Superior temporal gyrus (tissue), 1 donor: ENCODE results near the gene TEAD1.
A peak's percentile ranks its signal among the peaks of the same experiment; 100 is the strongest.

ENCODE experiments used
- DNase-seq: peaks from one replicate; pipeline ENCODE4 v3.0.0-alpha.2; 2016; ENCODE audit errors: extremely low spot score

TEAD1 gene

DNA sequence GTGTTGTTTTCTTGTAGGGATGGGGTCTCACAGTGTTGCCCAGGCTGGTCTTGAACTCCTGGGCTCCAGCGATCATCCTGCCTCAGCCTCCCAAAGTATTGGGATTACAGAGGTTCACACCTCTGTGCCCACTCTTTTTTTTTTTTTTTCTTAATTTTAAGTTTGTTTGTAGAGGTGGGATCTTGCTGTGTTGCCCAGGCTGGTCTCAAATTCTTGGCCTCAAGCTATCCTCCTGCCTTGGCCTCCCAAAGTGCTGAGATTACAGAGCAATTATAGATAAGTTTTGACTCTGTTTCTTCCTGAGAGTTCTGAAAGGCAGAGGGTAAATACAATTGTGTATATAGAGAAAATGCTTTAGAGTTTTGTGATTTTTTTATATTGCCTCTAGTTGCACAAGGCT, 160.4 kb downstream of the TEAD1 start:
- no peak for DNase-seq

DNA sequence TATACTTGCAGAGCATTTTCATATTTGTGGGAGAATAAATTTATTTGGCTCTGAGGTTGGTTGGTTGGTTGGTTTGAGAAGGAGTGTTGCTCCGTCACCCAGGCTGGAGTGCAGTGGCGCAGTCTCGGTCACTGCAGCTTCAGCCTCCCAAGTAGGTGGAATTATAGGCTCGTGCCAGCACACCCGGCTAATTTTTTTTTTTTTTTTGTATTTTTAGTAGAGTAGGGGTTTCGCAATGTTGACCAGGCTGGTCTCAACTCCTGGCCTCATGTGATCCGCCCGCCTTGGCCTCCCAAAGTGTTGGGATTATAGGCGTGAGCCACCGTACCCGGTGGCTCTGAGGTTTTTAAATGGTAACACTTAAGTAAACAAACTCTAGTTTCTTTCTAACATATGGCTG, 161.1 kb downstream of the TEAD1 start:
- no peak for DNase-seq

DNA sequence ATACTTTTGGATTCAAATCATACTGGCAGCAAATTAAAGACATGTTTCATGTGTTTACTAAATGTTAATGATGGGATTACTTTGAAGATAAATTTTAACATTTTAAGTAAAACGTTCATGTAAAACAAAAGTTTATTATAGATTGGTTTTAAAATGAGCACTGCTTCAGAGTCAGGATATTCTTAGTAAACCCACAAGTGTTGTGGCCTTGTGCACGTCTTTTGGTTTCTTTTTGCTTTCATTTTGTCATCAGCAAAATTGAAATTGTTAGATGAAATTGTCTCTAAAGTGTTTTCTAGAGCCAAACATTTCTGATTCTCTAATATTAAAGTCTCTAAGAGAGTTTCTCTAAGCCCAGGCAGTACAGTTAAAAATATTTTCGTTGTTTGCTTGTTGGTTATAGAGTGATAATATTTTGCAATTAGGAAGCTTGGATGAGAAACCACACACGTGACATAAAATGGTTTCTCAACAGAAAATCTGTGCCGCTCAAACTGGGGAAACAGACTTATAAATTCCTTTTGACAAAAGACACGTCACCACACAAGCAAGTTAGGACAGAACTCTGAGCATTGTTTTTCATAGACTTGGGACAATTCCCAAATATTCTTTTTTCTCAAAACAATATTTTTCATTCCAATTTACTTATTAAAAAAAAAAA, 164.4 kb downstream of the TEAD1 start:
- no peak for DNase-seq

DNA sequence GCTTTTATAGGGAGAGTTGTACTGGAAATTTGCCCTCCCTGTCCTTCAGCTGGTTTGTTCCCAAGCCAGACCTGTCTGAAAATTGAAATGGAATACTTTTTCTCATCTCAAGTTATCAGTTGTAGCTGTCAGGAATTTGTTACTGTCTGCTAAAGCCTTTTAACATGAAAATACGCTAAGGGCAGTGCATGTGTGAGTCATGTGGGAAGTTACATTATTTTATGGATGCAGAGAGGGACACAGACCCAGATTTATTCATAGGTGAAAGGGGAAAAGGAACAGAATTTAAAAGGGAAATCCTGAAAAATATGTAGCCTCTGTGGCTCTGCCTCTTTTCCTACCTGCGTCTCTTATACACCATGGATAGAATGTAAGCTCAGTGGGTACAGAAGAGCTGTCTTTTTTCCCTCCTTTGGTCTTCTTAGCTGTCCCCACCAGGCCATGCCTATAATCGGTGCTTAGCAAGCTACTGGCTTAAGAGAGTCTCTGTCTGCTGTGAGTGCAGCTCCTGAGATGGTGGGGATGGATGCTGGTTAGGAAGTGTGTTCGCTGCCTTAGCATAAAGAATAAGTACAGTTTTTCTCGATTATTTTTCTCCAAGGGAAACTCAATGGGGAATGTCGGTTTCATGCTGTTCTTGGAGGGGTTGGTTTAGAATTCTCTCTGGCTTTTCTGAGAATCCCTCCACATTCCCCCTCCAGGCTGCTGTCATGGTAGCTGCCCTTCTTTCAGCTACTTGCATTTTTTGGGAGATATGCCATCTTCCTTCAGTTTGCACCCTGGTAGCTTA, 166.8 kb downstream of the TEAD1 start:
- no peak for DNase-seq

DNA sequence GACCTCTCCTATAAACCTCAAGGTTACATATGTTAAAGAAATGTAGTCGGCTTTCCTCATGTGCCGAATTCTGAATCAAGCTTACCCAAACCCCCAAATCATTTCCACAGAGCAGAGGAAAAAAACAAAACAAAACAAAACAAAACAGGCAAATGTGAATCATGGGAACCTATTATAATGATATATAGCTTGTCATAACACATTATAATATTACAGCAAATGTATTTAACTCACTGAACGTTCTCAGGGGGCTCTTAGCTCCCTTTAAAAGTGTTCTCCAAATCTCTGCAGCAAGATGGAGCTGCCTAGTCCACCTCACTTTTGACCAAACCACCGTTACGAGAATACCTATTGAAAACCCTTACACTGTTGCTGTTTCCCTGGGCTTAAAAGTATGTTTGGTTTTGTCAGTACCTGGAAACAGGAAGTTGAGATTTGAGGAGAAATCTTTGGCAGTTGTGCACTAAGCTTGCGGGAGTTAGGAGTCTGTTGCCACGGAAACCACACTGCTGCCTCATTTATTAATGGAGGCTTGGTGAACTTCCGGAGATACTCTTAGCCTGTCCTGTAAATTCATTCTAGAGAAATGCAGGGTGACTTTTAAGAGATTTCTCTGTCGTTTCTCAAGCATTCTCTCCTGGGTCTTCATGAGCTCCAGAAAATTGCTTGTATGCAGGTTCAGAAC, 167.9 kb downstream of the TEAD1 start:
- no peak for DNase-seq

DNA sequence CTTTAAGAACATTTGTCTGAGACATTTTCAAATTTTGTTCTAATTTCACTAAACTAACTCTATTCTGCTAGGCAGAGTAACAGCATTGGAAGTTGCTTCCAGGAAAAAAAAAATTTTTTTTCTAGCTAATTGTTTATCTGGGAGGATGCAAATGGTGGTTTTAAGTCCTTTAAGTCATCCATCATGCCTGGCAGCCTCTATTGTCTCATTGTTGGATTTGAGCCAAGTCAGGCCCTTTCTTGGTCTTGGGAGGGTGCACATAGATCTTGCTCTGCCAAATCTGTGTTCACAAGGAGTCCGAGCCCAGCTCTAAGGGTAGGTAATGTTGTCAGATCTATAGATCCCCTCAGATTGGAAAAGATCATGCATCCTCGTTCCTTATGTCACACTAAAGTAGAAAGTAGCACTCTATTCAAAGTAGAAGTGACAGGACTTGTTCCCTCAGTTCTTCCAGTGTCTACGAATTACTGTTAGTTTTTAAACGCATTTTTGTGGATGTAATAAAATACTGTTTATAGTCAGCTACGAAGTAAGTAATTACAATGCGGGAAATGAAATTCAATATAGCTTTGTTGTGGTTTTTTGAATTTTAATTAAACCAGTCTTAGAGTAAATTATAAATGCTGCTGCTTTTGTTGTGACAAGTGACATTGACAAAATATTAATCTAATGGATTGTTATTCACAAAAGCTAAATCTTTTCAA, 168.9 kb downstream of the TEAD1 start:
- no peak for DNase-seq

DNA sequence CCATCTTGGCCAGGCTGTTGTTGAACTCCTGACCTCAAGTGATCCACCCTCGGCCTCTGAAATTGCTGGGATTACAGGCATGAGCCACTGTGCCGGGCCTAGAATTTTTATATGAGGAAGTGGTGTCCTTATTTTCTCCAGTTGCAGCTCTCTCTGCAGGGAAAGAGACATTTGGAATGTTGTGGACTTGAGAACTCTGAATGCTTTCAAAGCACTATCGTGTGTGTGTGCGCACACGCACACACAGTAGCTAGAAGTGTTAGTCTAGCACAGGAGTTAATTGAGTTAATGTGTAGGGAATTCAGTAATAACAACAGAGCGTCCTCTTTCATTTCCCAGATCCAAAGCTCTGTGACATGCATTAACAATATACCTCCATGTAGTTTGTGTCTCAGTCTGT, 170.9 kb downstream of the TEAD1 start:
- DNase-seq: no peak

DNA sequence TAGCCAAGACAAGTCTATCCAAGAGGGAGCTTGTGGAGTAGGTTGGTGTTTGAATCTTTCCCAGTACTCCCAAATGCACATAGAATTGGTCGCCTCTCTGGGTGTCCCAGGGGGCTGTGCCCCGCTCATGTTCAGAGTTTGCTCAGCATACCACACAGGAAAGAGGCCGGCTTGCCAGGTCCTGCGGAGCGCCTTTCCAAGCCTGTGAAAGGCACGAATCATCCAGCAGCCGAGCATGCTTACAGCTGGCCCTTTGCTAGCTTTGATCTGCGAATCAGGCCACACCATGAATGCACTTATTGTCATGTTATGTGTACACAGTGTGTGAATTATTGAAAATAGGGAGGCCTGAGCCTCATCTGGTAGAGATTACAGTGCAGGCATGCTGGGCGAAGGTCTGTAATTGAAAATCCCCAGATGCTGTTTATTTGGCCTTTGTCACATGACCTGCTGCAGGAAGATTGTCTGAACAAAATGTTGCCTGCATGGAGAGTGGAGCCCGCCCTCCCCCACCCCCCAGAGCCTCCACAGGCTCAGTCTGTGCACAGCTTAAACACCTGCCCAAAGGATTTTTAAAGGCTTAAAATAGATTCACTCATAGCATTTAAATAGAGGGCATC, 171.6 kb downstream of the TEAD1 start:
- no peak for DNase-seq

DNA sequence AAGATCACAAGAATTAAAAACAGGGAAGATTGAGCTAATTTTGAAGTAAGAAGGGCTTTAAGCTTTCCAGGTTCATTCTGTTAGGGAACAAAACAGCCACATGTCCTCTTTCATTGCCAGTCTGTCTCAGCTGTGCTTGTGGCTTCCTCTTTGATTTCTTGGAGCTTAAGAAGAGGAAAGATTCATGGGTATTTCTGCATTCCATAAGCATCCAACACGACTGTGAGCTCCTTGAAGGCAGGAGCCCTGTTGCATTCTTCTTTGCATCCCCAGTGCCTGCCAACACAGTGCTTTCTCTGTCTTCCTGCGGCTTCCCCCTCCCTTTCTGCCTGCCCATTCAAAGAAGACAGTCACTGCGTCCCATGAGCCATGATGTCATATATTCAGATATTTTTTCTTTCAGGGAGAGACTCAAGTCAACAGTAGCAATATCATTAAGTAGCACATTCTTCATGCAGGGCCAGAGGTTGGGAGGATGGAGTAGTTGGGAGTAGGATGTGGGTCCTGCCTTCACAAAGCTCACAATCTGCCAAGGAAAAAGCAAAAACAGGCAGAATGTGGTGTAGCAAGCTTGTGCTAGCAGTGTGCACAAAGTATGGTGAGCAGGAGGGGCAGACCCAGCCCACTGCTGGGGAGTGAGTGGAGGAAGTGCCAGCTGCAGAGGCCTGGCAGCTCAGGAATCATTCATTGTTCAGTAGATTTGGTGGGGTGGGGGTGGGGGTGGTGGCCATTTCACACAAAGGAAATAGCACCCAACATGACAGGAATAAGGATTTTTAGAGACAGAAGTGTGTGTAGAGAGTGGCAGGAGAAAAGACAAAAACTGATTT, 172.8 kb downstream of the TEAD1 start:
- no peak for DNase-seq

DNA sequence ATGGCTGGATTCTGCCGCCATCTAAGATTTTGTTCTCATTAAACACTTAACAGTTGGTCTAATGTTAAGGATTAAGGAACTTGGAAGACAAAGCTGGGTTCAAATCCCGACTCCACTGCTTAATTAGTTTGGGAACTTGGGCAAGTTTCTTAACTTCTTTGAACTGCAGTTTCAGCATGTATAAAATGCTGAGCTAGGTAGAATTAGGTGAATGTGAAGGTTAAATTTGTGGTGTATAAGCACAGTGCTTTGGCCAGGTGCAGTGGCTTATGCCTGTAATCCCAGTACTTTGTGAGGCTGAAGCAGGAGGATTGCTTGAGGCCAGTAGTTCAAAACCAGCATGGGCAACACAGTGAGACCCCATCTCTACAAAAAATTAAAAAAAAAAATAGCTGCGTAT, 174.2 kb downstream of the TEAD1 start:
- no peak for DNase-seq

DNA sequence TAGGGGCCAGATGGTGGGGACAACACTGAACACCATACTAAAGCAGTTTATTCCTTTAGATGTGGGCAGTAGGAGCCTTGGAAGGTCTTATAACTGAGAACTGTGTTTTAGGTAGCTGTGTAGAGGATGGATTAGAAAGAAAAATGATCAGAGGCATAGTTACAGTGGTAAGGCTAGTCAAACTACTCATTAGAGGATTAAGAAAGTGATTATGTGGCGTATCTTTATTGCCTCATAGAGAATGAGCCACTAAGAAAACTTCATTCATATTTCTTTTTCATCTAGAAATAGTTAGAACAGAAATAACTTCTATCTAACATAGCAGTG, 179.1 kb downstream of the TEAD1 start:
- DNase-seq: no peak

DNA sequence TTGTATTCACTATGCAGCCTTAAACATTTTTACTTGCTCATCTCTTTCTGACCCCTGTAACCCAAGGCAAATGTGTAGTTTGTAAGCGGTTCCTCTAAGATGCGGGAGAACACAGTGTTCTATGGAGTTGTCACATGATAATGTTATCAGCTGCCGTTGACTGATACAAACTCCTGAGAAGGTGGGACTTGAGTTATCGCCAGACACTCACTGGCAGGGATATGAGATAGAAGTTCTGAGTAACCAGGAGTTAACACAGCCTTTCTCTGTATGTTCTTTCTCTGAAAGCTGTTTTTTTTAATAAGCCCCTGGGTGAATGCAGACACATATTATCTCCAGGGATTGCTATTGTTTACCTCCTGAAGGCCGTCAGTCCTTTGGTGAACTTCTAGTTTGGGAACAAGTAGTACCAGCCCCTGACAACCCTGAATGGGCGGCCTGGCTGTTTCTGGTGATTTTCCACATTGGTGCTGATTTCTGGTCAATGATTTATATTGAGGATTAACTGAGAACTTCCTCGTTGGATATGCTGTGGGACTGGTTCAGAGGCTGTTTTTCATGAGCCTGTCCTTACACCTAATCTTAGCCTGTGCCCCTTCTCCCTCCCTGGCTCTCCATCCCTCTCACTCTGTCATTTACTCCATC, 179.6 kb downstream of the TEAD1 start:
- no peak for DNase-seq

DNA sequence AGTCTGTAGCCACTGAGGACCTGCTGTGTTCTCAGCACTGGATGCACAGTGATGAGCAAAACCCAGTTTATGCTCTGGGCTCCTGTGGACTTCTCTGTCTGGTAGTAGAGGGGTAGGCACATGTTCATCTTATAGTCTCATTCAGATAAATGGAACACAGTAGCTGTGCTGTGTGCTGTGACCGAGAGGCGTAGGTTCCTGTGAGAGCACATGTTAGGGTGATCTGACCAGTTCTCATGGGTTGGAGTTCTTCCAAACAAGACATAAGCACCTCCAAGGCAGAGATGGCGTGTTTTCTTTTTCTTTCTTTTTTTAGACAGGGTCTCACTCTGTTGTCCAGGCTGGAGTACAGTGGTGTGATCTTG, 180.1 kb downstream of the TEAD1 start:
- no peak for DNase-seq

DNA sequence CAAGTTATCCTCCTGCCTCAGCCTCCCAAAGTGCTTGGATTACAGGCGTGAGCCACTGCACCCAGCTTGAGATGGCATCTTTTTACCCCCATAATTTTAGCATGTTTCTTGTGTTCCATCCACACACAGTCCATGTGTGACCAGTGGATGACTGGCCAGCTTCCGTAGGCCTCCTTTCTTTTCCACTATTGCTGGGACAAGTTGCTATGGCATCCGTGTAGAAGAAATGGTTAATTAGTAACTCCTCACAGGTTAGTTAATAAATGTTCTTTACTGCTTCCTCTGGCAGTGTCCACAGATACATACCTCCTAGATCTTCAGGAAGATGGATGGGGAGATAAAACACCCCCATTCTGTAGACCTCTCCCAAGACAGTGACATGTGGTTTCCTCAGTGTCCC, 180.6 kb downstream of the TEAD1 start:
- DNase-seq: no peak

DNA sequence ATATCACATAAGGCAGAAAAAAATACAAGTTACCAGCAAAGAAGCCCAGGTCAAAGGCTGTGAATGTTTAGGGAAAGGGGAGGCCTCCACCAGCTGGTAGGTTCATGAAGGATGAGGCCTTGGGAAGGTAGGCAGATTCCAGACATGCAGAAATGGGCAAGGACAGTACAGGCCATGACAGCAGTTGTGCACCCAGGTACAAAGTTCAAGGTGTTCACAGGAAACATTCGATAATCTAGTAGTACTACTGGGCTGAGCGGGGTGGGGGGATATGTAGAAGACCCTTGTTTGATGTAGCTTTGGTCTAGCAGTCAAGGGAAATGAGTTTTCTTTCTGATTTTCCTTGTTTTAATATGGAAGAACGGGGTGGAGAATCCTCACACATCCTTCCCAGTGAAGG, 182.1 kb downstream of the TEAD1 start:
- DNase-seq: no peak

DNA sequence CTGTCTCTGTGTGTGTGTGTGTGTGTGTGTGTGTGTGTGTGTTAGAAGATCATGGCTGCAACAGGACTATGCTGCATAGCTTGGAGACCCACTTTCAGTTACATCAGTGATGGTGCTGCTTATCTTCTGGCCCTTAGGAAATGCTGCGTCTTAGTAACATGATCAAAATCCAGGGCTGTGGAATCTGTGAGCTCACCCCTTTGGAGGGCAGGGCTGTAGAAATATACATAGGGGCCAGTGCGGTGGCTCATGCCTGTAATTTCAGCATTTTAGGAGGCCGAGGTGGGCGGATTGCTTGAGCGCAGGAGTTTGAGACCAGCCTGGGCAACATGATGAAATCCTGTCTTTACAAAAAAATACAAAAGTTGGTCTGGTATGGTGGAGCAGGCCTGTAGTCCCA, 183.4 kb downstream of the TEAD1 start:
- no peak for DNase-seq

DNA sequence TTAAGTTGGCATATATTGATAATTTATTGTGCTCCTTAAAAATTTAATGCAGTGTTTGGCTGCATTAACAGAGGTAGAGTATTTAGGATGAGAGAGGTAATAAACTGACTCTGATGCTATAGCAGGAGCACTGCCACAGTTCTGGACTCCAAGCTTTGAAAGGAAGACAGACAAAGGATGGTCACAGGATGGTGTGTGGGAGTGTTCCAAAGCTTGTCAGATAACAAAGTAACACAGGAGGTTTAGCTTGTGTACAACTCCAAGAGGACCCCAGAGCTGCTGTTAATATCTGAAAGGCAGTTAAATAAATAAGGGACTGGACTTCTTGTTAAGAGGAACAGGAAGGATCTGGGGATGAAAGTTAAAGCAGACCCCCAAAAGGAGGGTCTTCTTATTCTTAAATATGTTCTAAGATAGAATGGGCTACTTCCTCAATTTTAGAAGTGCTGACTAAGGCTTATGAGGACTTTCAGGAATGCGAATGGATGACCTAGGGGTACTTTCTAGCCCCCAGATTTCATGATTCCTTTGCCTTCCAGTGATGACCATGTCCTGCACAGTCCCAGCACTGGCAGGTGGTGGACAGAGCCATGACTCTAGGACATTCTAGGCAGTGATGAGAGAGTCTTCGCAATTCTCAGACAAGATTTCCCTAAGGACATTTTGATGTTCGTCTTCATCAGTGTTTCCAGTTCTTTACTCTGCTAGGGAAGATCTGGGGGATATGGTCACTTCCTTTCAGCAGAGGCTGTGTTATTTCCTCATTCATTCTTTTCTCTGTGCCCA, 185.8 kb downstream of the TEAD1 start:
- DNase-seq: no peak

DNA sequence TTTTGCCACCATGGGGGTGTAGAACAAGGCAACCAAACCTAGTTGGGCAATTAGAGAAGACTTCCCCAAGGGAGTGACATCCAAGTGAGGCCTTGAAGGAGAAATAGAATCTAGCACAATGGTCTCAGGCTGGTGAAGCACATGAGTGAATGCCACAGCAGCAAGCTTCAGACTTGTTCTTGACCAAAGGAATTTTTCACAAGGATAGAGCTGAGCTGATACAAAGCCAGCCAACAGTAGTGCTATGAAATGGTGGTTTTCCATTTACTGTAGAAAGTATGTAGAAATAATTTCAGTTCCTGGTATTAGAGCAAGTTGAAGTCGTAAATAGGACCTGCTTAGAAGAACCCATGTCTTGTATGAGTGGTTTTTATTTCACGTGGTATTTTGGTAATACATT, 186.6 kb downstream of the TEAD1 start:
- DNase-seq: no peak

DNA sequence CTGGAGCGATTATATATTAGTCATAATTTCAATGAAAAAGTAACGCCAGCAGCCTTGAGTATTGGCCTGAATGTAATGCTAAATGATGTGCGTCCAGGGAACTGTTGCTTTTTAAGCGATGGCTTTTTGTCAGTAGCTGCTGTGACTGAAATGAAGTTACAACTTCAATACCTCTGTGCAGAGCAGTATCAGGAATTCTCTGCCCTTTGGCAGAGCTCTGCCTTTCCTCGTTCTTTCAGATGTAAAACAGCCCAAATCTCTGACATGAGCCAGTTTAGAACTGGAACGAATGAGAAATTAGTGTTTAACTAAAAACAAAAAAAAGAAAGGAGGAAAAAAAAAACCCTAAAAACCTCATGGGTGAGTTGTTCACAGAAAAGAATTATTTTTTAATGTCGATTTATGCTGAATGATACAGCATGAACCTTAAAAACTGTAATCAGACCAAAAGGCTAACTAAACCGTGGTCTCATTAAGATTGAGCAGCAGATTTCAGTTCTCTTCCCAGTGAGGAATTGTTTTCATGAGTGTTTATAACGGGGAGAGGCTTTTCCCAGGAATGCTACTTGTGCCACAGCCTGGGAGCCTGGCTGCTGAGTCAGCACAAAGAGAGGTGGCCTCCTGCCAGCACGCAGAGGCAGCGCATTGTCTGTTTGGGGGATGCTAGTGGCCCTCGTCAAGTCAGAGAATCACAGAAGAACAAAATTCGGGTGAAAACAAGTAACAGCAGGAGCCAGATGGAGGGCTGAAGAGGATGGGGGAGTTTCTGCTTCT, 188.7 kb downstream of the TEAD1 start:
- peak; percentile 57 for DNase-seq
